Measurements from ENCODE around the gene DNAJC10.

DNAJC10 gene

GRCh38 chr2:182804128-182804527 lies 88.1 kb downstream of the DNAJC10 start:
- no peak for TF ChIP-seq TCF12 (IDR thresholded peaks at IDR 0.05; ENCODE audit: low read depth)
- no peak for TF ChIP-seq NFIC (IDR thresholded peaks at IDR 0.05)

GRCh38 chr2:182807319-182807718 lies 91.3 kb downstream of the DNAJC10 start:
- no peak for TF ChIP-seq MAX (IDR thresholded peaks at IDR 0.05)

- TF ChIP-seq USF1 (IDR thresholded peaks at IDR 0.05), result no peak
- no peak for TF ChIP-seq TCF12 (IDR thresholded peaks at IDR 0.05; ENCODE audit: low read depth)
- no peak for TF ChIP-seq ZBTB7A (IDR thresholded peaks at IDR 0.05; ENCODE audit: low read depth)
- no peak for TF ChIP-seq FOXM1 (IDR thresholded peaks at IDR 0.05; ENCODE audit: borderline replicate concordance, low read depth)
- no peak for TF ChIP-seq TAF1 (IDR thresholded peaks at IDR 0.05; ENCODE audit: low read depth)
- TF ChIP-seq NFIC (IDR thresholded peaks at IDR 0.05), result no peak
Measured at GRCh38 chr2:182810087-182810486, 94.0 kb downstream of the DNAJC10 start.

- TF ChIP-seq TCF12 (IDR thresholded peaks at IDR 0.05; ENCODE audit: low read depth) (no peak), CEBPB (IDR thresholded peaks at IDR 0.05) (no peak), NFIC (IDR thresholded peaks at IDR 0.05) (no peak), ZBTB7A (IDR thresholded peaks at IDR 0.05; ENCODE audit: low read depth) (no peak)
Measured at GRCh38 chr2:182814380-182814779, 98.3 kb downstream of the DNAJC10 start.

- TF ChIP-seq EP300 (IDR thresholded peaks at IDR 0.05; ENCODE audit: borderline replicate concordance), result no peak
Measured at GRCh38 chr2:182814804-182815203, 98.7 kb downstream of the DNAJC10 start.

GRCh38 chr2:182816866-182817265 lies 100.8 kb downstream of the DNAJC10 start:
- TF ChIP-seq CREB1 (IDR thresholded peaks at IDR 0.05; ENCODE audit: low read depth), result no peak
- TF ChIP-seq RAD21 (IDR thresholded peaks at IDR 0.05; ENCODE audit: low read depth), result no peak
- no peak for TF ChIP-seq EP300 (IDR thresholded peaks at IDR 0.05; ENCODE audit: borderline replicate concordance)
- TF ChIP-seq NFIC (IDR thresholded peaks at IDR 0.05), result no peak
- TF ChIP-seq ZBTB7A (IDR thresholded peaks at IDR 0.05; ENCODE audit: low read depth), result no peak
- no peak for TF ChIP-seq YY1 (IDR thresholded peaks at IDR 0.05; ENCODE audit: low read depth)
- no peak for TF ChIP-seq USF1 (IDR thresholded peaks at IDR 0.05)
- TF ChIP-seq TEAD4 (IDR thresholded peaks at IDR 0.05), result 0 out of 2 replicates have a peak, but pooled peaks have one; percentile 8

GRCh38 chr2:182817558-182817957 lies 101.5 kb downstream of the DNAJC10 start:
- no peak for TF ChIP-seq EGR1 (IDR thresholded peaks at IDR 0.05)
- TF ChIP-seq FOXM1 (IDR thresholded peaks at IDR 0.05; ENCODE audit: borderline replicate concordance, low read depth), result no peak
- no peak for TF ChIP-seq EP300 (IDR thresholded peaks at IDR 0.05; ENCODE audit: borderline replicate concordance)
- no peak for TF ChIP-seq TEAD4 (IDR thresholded peaks at IDR 0.05)
- no peak for TF ChIP-seq RAD21 (IDR thresholded peaks at IDR 0.05; ENCODE audit: low read depth)
- no peak for TF ChIP-seq TCF12 (IDR thresholded peaks at IDR 0.05; ENCODE audit: low read depth)

GRCh38 chr2:182818501-182818900 lies 102.4 kb downstream of the DNAJC10 start:
- TF ChIP-seq RAD21 (IDR thresholded peaks at IDR 0.05; ENCODE audit: low read depth) (no peak), YY1 (IDR thresholded peaks at IDR 0.05; ENCODE audit: low read depth) (no peak), MAX (IDR thresholded peaks at IDR 0.05) (no peak), EP300 (IDR thresholded peaks at IDR 0.05; ENCODE audit: borderline replicate concordance) (no peak)

GRCh38 chr2:182818925-182819324 lies 102.9 kb downstream of the DNAJC10 start:
- TF ChIP-seq CEBPB (IDR thresholded peaks at IDR 0.05) (no peak), MAX (IDR thresholded peaks at IDR 0.05) (no peak), YY1 (IDR thresholded peaks at IDR 0.05; ENCODE audit: low read depth) (no peak), FOXM1 (IDR thresholded peaks at IDR 0.05; ENCODE audit: borderline replicate concordance, low read depth) (no peak), EGR1 (IDR thresholded peaks at IDR 0.05) (no peak)

GRCh38 chr2:182819412-182819811 lies 103.4 kb downstream of the DNAJC10 start:
- TF ChIP-seq USF1 (IDR thresholded peaks at IDR 0.05), result no peak
- TF ChIP-seq YY1 (IDR thresholded peaks at IDR 0.05; ENCODE audit: low read depth), result no peak
- TF ChIP-seq TAF1 (IDR thresholded peaks at IDR 0.05; ENCODE audit: low read depth), result no peak
- TF ChIP-seq TEAD4 (IDR thresholded peaks at IDR 0.05), result no peak
- no peak for TF ChIP-seq NFIC (IDR thresholded peaks at IDR 0.05)
- TF ChIP-seq REST (IDR thresholded peaks at IDR 0.05; ENCODE audit: low read depth), result no peak
- no peak for TF ChIP-seq MAX (IDR thresholded peaks at IDR 0.05)
- TF ChIP-seq EGR1 (IDR thresholded peaks at IDR 0.05), result no peak
- no peak for TF ChIP-seq CEBPB (IDR thresholded peaks at IDR 0.05)
- no peak for TF ChIP-seq TCF12 (IDR thresholded peaks at IDR 0.05; ENCODE audit: low read depth)
- TF ChIP-seq FOXM1 (IDR thresholded peaks at IDR 0.05; ENCODE audit: borderline replicate concordance, low read depth), result no peak
- TF ChIP-seq RAD21 (IDR thresholded peaks at IDR 0.05; ENCODE audit: low read depth), result no peak
- TF ChIP-seq ZBTB7A (IDR thresholded peaks at IDR 0.05; ENCODE audit: low read depth), result no peak
